ENCODE data around the gene PRDM5.

DNA sequence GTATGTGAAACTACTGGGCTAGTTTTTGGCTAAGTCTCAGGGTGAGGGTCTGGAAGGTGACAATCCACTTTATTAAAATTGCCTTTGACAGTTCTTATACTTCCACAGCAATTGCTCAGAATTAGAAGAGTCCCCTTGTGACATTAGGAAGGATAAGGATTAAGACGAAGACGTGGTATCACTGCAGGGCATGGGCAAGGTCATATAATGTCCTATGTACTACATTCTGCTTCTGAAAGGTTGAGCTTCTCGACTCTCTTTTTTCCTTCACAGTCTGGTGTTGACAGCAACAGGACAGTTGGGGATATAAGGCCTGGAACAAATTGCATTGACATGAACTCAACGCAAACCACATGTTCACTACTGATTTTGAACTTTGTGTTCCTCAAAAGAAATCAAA lies 40.9 kb upstream of the PRDM5 start:
- no peak for TF ChIP-seq POLR2A (IDR thresholded peaks at IDR 0.05; ENCODE audit: low read length)
- TF ChIP-seq GATA1 (IDR thresholded peaks at IDR 0.05; ENCODE audit: low read depth, low read length), result no peak

Measured in erythroblast (primary cell).